Hepatocyte (in vitro differentiated cells): ENCODE data around the gene TMEM25. TPM values are rescaled to one million over a fixed set of nuclear protein-coding genes. Genes with fewer than 3 reads are reported as not detected.

Experiments
- DNase-seq: peaks from one replicate; pipeline ENCODE4 v3.0.0-alpha.2; 2016; ENCODE audit warnings: low spot score
- H2AFZ ChIP-seq: fragments of 200-600 bp; sonication (generic); 2 replicates; pipeline ENCODE4 v1.6.0; 2016; ENCODE audit warnings: antibody characterized with exemption, mild to moderate bottlenecking
- H3K27ac ChIP-seq: fragments of 200-600 bp; sonication (generic); 2 replicates; pipeline ENCODE4 v1.5.1; 2016; ENCODE audit warnings: mild to moderate bottlenecking
- H3K27me3 ChIP-seq: fragments of 200-600 bp; sonication (generic); 2 replicates; pipeline ENCODE4 v1.6.1; 2016
- H3K36me3 ChIP-seq: fragments of 200-600 bp; sonication (generic); replicated peaks from 2 replicates; pipeline ENCODE4 v1.5.1; 2016; ENCODE audit warnings: low read depth; ENCODE audit not compliant: insufficient read depth
- H3K4me1 ChIP-seq: fragments of 200-600 bp; sonication (generic); 2 replicates; pipeline ENCODE4 v1.5.1; 2016; ENCODE audit warnings: mild to moderate bottlenecking, moderate library complexity; ENCODE audit not compliant: insufficient read depth
- H3K4me2 ChIP-seq: fragments of 200-600 bp; sonication (generic); 2 replicates; pipeline ENCODE4 v1.6.0; 2016
- H3K4me3 ChIP-seq: fragments of 200-600 bp; sonication (generic); 2 replicates; pipeline ENCODE4 v1.5.1; 2016; ENCODE audit warnings: mild to moderate bottlenecking
- H3K79me2 ChIP-seq: fragments of 200-600 bp; sonication (generic); 2 replicates; pipeline ENCODE4 v1.6.0; 2017; ENCODE audit warnings: mild to moderate bottlenecking
- H3K9me2 ChIP-seq: fragments of 200-600 bp; sonication (generic); replicated peaks from 2 replicates; pipeline ENCODE4 v1.6.0; 2017; ENCODE audit warnings: mild to moderate bottlenecking; ENCODE audit not compliant: insufficient read depth
- H3K9me3 ChIP-seq: fragments of 200-600 bp; sonication (generic); 2 replicates; pipeline ENCODE4 v1.5.1; 2016; ENCODE audit warnings: low read depth, mild to moderate bottlenecking
- H4K20me1 ChIP-seq: fragments of 200-600 bp; sonication (generic); 2 replicates; pipeline ENCODE4 v1.6.0; 2016; ENCODE audit warnings: mild to moderate bottlenecking; ENCODE audit not compliant: insufficient read depth, poor library complexity, severe bottlenecking
- CTCF ChIP-seq: fragments of 200-600 bp; sonication (generic); IDR thresholded peaks from 2 replicates; pipeline ENCODE4 v1.5.1; 2016; ENCODE audit warnings: antibody characterized with exemption, mild to moderate bottlenecking; ENCODE audit not compliant: poor library complexity
- EZH2 ChIP-seq: fragments of 200-600 bp; sonication (generic); IDR thresholded peaks from 2 replicates; pipeline ENCODE4 v1.6.1; 2016; ENCODE audit warnings: antibody characterized with exemption, mild to moderate bottlenecking, borderline replicate concordance
- EZH2phosphoT487 ChIP-seq: fragments of 200-600 bp; sonication (generic); IDR thresholded peaks from one replicate; pipeline ENCODE4 v1.6.1; 2018; ENCODE audit warnings: antibody characterized with exemption, mild to moderate bottlenecking, low read depth, moderate library complexity; ENCODE audit not compliant: unreplicated experiment, severe bottlenecking
- WGBS: methylation state at CpG from one replicate; pipeline ENCODE4 v1.1.6; 2016; ENCODE audit warnings: low lambda C conversion rate; ENCODE audit errors: missing lambda C conversion rate; 5-methylcytosine and 5-hydroxymethylcytosine counted together
- polyA plus RNA-seq: library from polyadenylated mRNA; unstranded; fragments of >200 nt; fragmentation: Nextera tagmentation; extraction: Ambion mirVana; gene quantifications from 2 replicates; pipeline ENCODE4 v1.2.1, GENCODE V29; 2016
- total RNA-seq: library from RNA; depleted of rRNA; stranded (reverse); fragments of >200 nt; gene quantifications from 2 replicates; pipeline ENCODE4 v1.2.3, GENCODE V29; 2014

TMEM25 gene
- total and polyA plus RNA-seq, 2 experiments from 2014 or later: 32.3 to 42.9 TPM

- Histone ChIP-seq H3K9me3 (no peaks in the 10 kb centered on the region), H3K27me3 (no peaks in the 10 kb centered on the region), H3K79me2 (peaks cover 7% of the 10 kb centered on the region), H3K4me3 (no peak overlapping the region), H3K4me1 (peaks cover 8% of the 10 kb centered on the region), H4K20me1 (no peaks in the 10 kb centered on the region), H3K36me3 (no peaks in the 10 kb centered on the region), H3K9me2 (no peaks in the 10 kb centered on the region), H2AFZ (no peak overlapping the region), H3K27ac (no peak overlapping the region), H3K4me2 (no peak overlapping the region)
- DNase-seq: no peak
- TF ChIP-seq EZH2phosphoT487 (no peak), CTCF (no peak), EZH2 (no peak)
- 83% methylated on average over 2 of the region's 2 CpGs for WGBS
These were observed 4.3 kb upstream of the TMEM25 start for GRCh38 chr11:118526688-118527087.

GRCh38 chr11:118527109-118527508 is 3.9 kb upstream of the TMEM25 start, which contains the start of gene TTC36:
TSS of gene TTC36 (plus strand) at chr11:118527474. CDS start at chr11:118527495, 21 bp downstream.
- no peaks in the 10 kb centered on the region for H4K20me1 ChIP-seq
- H3K4me3 ChIP-seq: no peak within 1 kb of the TSS
- H3K9me2 ChIP-seq: no peaks in the 10 kb centered on the region
- H2AFZ ChIP-seq: no peak within 1 kb of the TSS
- H3K9me3 ChIP-seq: no peaks in the 10 kb centered on the region
- no peak for TF ChIP-seq EZH2phosphoT487
- TF ChIP-seq CTCF: no peak
- no peak for TF ChIP-seq EZH2
- WGBS: 76% methylated on average over 3 of the region's 3 CpGs
- peaks cover 10% of the 10 kb centered on the region for H3K79me2 ChIP-seq
- no peaks in the 10 kb centered on the region for H3K27me3 ChIP-seq
- H3K4me2 ChIP-seq: no peak within 1 kb of the TSS
- DNase-seq: no peak
- peaks cover 11% of the 10 kb centered on the region for H3K4me1 ChIP-seq
- no peaks in the 10 kb centered on the region for H3K36me3 ChIP-seq
- no peak within 1 kb of the TSS for H3K27ac ChIP-seq

GRCh38 chr11:118528511-118528910 is 2.5 kb upstream of the TMEM25 start:
- TF ChIP-seq EZH2phosphoT487 (no peak), CTCF (no peak), EZH2 (no peak)
- no peak overlapping the region for H2AFZ ChIP-seq
- 96% methylated on average over 6 of the region's 6 CpGs for WGBS
- no peaks in the 10 kb centered on the region for H3K27me3 ChIP-seq
- H3K4me2 ChIP-seq: no peak overlapping the region
- H4K20me1 ChIP-seq: no peaks in the 10 kb centered on the region
- H3K79me2 ChIP-seq: peaks cover 10% of the 10 kb centered on the region
- no peak overlapping the region for H3K4me3 ChIP-seq
- no peaks in the 10 kb centered on the region for H3K9me3 ChIP-seq
- H3K36me3 ChIP-seq: no peaks in the 10 kb centered on the region
- no peak overlapping the region for H3K27ac ChIP-seq
- H3K4me1 ChIP-seq: peaks cover 12% of the 10 kb centered on the region
- DNase-seq: no peak
- H3K9me2 ChIP-seq: no peaks in the 10 kb centered on the region
